A204.1 (cell line): ENCODE measurements around the gene SPP1.

Source experiments
- FAIRE-seq: peaks from 2 replicates; lab custom pipeline; 2012; peaks lifted over from hg19 to GRCh38; lab: Jason Lieb, UNC

SPP1 gene

DNA sequence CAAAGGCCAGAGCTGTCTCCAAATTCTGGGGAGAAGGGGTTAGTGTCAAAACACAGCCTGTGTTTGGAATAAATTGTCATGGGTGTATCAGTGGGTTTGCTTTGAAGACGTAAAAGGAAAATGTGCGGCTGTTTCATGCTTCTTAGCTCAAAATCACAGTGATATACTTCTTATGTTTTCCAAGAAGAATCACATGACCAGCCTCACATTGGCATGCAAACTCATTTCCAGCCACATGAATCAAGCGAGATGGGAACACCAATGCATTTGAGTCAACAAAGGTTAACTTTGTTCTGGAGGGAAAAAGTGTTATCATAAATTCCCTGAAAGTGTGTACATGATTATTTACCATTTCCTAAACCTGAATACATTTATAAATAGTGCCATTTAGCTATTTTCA is 19.0 kb upstream of the SPP1 start:
- FAIRE-seq: no peak

DNA sequence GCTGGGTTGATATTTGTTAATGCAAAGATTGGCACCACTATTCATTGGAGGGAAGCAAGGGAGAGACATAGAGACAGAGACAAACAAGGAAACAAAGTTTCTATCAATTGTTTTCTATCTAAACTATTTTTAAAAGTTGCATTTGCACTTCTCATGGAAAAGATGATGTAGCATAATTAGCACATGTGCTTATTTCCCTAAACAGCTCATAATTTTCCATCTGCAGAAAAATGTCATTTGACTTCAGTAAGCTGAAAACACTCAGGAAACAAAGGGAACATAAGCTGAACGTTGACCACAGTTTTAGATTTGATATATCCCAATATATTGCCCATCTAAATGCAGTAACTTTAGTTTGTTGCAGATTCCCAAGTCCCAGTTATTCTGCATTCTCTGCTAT is 18.5 kb upstream of the SPP1 start:
- no peak for FAIRE-seq

GRCh38 chr4:87961993-87962392 is 13.5 kb upstream of the SPP1 start:
- no peak for FAIRE-seq

DNA sequence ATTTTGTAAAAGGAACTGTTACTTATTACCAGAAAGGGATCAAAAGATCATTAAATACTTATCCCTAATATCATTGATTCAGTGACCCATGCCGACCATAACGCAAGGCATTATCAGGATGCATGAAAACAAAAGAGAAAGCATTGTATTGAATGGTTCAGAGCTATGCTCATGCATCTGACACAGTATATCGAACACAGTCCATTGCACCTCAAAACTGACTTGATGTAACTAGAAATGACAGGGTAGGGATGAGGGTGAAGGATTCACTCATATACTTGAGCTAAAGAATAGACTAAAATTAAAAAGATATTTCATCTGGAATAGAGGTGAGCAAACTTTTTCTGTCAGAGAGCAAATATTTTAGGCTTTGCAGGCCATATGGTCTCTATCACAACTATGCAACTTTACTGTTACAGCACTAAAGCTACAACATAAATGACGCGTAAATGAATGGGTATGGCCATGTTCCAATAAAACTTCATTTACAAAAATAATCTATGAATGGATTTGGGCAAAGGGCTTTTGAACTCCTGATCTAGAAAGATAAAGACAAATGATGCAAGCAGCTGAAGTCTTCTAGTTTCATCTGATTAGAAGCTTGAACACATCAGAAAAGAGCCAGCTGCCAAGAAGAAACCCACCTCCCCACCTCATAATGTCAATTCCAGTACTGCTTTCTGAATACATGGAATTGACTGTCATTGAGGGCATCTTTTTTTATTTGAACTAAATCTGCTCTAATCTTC is 12.9 kb upstream of the SPP1 start:
- FAIRE-seq: no peak

DNA sequence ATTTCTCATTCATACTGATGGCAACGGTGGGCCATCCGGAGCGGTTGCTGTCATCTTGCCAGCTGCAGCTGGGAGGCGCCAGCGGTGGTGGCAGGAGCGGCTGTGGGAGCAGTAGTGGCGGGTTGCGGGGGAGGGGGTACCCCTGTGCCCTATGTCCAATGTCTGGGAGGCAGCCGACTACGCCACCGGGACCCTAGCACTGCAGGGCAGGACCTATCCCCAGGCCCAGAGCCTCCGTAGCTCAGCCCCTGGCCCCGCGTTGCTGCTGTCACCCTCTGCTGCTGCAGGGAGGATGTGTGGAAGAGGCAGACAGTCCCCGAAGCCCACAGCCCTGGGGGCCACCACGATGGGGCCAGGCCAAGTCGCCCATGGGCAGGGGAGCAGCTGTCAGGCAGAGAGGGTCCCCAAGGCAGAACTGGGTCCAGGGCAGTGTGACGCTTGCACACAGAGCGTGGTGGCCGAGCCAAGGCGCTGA is 10.0 kb upstream of the SPP1 start:
- FAIRE-seq: no peak

DNA sequence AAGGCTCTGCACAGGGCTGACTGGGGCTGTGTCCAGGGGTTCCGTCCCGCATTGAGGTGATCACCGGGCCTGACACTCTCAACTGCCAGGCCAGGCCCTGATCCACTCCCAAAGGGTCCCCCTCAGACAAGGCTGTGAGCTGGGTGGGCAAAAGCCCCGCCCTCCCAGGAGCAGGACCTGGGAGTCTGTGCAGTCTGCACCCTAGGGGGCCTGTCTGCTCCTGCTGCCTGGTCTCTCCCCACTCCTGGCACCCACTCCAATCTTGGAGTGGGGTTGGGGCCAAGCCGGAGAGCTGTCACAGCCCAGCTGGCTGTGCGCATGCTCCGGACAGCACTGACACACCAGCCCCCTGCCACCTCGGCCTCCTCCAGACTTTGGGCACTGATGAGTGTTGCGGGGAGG is 9.4 kb upstream of the SPP1 start:
- FAIRE-seq: no peak

DNA sequence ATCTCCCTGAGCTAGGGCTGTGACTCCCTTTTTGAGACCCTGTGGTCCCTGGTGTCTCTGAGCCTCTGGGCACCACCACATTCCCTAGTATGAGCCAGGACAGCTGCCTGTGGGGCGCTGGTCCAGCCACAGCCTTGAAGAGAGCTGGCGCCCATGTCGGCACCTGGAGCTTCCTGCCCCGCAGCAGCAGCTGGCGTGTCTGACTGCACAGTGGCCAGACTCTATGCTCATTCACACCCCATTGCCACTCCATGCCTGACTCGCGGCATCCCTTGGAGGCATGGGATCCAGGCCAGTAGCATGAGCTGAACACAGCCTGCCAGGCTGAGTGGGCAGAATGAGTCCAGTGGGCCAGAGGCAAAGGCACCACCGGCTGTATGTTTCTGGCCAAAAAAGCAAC is 8.3 kb upstream of the SPP1 start:
- FAIRE-seq: no peak

DNA sequence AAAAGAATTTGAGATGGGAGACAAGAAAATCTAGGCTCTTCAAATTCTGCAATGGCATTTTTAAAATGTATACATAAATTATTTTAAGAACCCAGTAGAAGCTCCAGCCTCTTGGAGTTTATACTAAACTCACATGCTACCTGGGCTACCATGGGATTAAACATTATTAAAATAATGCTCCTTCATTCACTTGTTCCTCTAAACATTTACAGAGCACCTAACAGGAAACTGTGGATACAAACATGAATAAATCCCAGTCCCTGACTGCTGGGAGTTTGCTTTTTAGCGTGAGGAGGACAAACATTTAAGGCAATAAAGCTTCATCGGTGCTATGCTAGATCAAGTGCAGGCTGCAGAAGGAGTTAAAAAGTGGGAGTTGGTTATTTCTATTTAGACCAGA is 5.4 kb upstream of the SPP1 start:
- no peak for FAIRE-seq

- FAIRE-seq: no peak
Observed at GRCh38 chr4:87971866-87972265, 3.6 kb upstream of the SPP1 start.

DNA sequence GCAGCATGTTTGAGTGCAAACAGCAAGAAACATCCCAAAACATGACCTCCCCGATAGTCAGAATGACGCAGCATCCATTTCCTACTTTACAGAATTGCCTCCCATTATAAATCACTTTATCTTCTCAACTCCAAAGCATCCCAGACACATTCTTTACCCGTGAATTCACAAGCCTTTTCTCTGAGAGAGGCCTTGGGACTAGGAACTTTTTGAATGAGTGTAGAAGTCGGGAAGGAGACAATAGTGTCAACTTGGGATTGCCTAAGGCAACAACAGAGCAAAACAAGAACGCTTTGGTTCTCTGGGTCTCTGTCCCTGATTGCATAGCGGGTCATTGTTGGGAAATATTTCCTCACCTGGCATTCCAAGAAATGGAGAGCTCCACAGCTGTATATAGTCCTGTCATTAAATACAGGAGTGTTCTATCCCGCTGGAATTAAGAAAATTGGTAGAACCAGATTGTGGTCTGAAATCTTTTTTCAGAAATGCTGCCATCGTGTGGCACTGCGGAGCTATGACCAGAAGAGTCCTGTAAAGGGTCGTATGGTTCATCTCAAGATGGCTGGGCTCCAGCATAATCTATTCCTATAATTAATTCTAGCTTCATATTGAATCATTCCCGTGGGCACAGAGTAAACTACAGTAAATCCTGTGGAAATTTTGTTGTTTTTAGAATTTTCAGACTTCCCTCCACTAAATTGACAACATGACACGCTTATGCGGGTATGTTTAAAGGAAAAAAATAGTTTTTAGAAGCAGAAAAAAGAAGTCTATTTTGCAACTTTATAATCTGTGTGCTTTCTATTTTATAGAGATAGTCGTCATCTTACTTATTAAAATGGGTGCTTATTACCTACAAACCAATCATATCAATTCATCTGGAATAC is 2.0 kb upstream of the SPP1 start:
- FAIRE-seq: peak; percentile 70

- no peak for FAIRE-seq
Observed at GRCh38 chr4:87974856-87975462, 555 bp upstream of the SPP1 start.

- no peak for FAIRE-seq
Observed at GRCh38 chr4:87977521-87978278, 2.2 kb downstream of the SPP1 start.

- FAIRE-seq: no peak
Observed at GRCh38 chr4:87978681-87979080, 3.2 kb downstream of the SPP1 start.

- FAIRE-seq: no peak
Observed at GRCh38 chr4:87979810-87980209, 4.3 kb downstream of the SPP1 start.

DNA sequence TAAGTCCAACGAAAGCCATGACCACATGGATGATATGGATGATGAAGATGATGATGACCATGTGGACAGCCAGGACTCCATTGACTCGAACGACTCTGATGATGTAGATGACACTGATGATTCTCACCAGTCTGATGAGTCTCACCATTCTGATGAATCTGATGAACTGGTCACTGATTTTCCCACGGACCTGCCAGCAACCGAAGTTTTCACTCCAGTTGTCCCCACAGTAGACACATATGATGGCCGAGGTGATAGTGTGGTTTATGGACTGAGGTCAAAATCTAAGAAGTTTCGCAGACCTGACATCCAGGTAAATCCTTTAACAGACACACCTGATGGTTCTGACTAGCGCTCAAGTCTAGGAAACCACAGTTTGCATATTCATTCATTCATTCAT is 6.0 kb downstream of the SPP1 start:
- FAIRE-seq: no peak

DNA sequence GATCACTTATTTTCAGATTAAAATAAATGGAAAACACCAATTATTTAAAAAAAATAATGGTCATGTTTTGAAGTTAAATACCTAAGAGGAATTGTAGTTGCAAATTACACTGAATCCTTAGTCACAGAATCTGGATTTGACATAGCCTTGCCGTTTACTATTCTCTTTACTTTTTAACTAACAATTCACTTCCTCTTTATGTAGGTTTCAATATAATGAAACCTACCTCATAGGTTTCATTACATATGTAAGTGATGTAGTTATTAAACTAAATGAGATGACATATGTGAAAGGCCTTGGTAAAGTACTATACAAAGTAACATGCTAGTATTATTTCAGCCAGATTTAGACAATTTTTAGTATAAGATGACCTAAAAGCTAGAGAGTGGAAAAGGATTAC is 6.5 kb downstream of the SPP1 start:
- no peak for FAIRE-seq

- no peak for FAIRE-seq
Observed at GRCh38 chr4:87982446-87983010, 7.0 kb downstream of the SPP1 start.

- no peak for FAIRE-seq
Observed at GRCh38 chr4:87983996-87984395, 8.5 kb downstream of the SPP1 start.

DNA sequence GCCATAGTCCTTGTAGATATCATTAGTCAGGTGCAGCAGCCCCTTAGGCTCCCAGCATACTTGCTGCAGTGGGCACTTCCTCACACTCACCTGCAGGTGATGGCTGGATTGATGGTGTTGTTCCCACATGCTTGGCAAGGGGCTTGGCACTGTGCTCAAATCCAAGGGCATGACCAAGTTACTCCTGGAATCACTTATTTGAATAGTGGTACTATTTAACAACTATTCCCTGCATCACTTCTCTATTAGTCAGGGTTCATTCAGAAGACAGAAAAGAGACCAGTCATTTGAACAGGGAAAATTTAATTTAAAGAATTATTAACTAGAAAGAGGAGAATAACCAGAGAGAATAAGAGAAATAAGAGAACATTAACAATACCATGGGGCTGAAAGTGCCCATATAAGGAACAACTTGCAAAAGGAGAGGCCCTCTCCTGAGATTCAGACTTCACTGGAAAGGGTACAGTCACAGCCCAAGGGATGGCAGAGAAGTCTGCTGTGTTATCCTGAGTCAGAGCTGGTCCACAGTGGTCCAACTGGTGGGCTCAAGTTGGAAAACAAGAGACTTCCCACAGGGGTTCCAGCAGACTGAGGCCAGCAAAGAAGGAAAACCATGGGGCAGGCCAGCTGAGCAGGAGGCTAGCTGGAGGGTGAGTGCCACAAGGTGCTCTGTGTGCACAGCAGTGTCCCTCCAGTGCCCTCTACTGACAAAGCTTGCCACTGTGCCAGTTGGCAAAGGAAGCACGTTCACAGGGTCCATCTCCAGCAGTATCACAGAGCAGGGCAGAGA is 9.8 kb downstream of the SPP1 start:
- FAIRE-seq: no peak

GRCh38 chr4:87985887-87986200 is 10.3 kb downstream of the SPP1 start:
- no peak for FAIRE-seq

GRCh38 chr4:87986508-87986907 is 11.0 kb downstream of the SPP1 start:
- FAIRE-seq: no peak
